SK-N-SH treated with all-trans-retinoic acid at 6 μM for 48 hours (cell line): Measurements from ENCODE around the gene PNPLA3.
A peak's percentile ranks its signal among the peaks of the same experiment; 100 is the strongest.

Source experiments
- ATAC-seq: fragments of 200-7000 bp; cut with Tn5 transposase; 3 replicates; pipeline ENCODE4 v1.9.1; 2020; ENCODE audit warnings: mild to moderate bottlenecking, moderate library complexity
- ARNTL ChIP-seq: fragments of 450-650 bp; formaldehyde crosslinking; IDR thresholded peaks from 2 replicates; pipeline ENCODE4 v1.5.0; 2020; ENCODE audit warnings: low read depth, mild to moderate bottlenecking, moderate library complexity, borderline replicate concordance
- BACH2 ChIP-seq: fragments of 250-450 bp; sonication (Bioruptor Pico); IDR thresholded peaks from 2 replicates; pipeline ENCODE4 v1.9.0; 2021; ENCODE audit warnings: mild to moderate bottlenecking, borderline replicate concordance
- CREB5 ChIP-seq: fragments of 250-450 bp; sonication (Bioruptor Pico); IDR thresholded peaks from 2 replicates; pipeline ENCODE4 v1.5.1; 2020; ENCODE audit warnings: low read depth, mild to moderate bottlenecking, moderate library complexity
- CSDC2 ChIP-seq: fragments of 250-450 bp; sonication (Bioruptor Pico); IDR thresholded peaks from 2 replicates; pipeline ENCODE4 v1.5.0; 2020; ENCODE audit warnings: mild to moderate bottlenecking, moderate library complexity
- CSRNP3 ChIP-seq: fragments of 250-450 bp; sonication (Bioruptor Pico); IDR thresholded peaks from 2 replicates; pipeline ENCODE4 v1.5.1; 2021; ENCODE audit warnings: mild to moderate bottlenecking, moderate library complexity
- ESRRG ChIP-seq: fragments of 250-450 bp; sonication (Bioruptor Pico); IDR thresholded peaks from 2 replicates; pipeline ENCODE4 v1.6.1; 2021; ENCODE audit warnings: mild to moderate bottlenecking
- ISL1 ChIP-seq: fragments of 250-450 bp; sonication (Bioruptor Pico); IDR thresholded peaks from 2 replicates; pipeline ENCODE4 v2.1.2; 2022; ENCODE audit warnings: mild to moderate bottlenecking, moderate library complexity
- OSR1 ChIP-seq: fragments of 250-450 bp; sonication (Bioruptor Pico); IDR thresholded peaks from 2 replicates; pipeline ENCODE4 v1.8.0; 2022; ENCODE audit warnings: moderate library complexity, mild to moderate bottlenecking, inconsistent platforms
- PPARA ChIP-seq: fragments of 250-450 bp; sonication (Bioruptor Pico); IDR thresholded peaks from 2 replicates; pipeline ENCODE4 v1.5.0; 2020; ENCODE audit warnings: mild to moderate bottlenecking, borderline replicate concordance
- RARB ChIP-seq: fragments of 250-450 bp; sonication (Bioruptor Pico); IDR thresholded peaks from 2 replicates; pipeline ENCODE4 v1.8.0; 2021; ENCODE audit warnings: mild to moderate bottlenecking, moderate library complexity
- SNAI2 ChIP-seq: fragments of 250-450 bp; sonication (Bioruptor Pico); IDR thresholded peaks from 2 replicates; pipeline ENCODE4 v1.5.0; 2020; ENCODE audit warnings: mild to moderate bottlenecking, moderate library complexity
- TOX ChIP-seq: fragments of 250-450 bp; sonication (Bioruptor Pico); IDR thresholded peaks from 2 replicates; pipeline ENCODE4 v1.8.0; 2021; ENCODE audit warnings: mild to moderate bottlenecking, moderate library complexity, borderline replicate concordance
- ZC3H10 ChIP-seq: fragments of 250-450 bp; sonication (Bioruptor Pico); IDR thresholded peaks from 2 replicates; pipeline ENCODE4 v1.5.1; 2021; ENCODE audit warnings: mild to moderate bottlenecking, moderate library complexity
- ZFP3 ChIP-seq: fragments of 250-450 bp; sonication (Bioruptor Pico); IDR thresholded peaks from 2 replicates; pipeline ENCODE4 v1.5.0; 2020; ENCODE audit warnings: mild to moderate bottlenecking, moderate library complexity
- ZFP30 ChIP-seq: fragments of 450-650 bp; formaldehyde crosslinking; IDR thresholded peaks from 2 replicates; pipeline ENCODE4 v1.5.0; 2022; ENCODE audit warnings: mild to moderate bottlenecking, moderate library complexity
- ZNF70 ChIP-seq: fragments of 450-650 bp; formaldehyde crosslinking; IDR thresholded peaks from 2 replicates; pipeline ENCODE4 v1.5.0; 2020; ENCODE audit warnings: mild to moderate bottlenecking, moderate library complexity
- ZNF8 ChIP-seq: fragments of 450-650 bp; formaldehyde crosslinking; IDR thresholded peaks from 2 replicates; pipeline ENCODE4 v1.5.0; 2020; ENCODE audit warnings: mild to moderate bottlenecking, moderate library complexity
- TF ChIP-seq, protein P1 (sequence below): fragments of 250-450 bp; sonication (Bioruptor Pico); IDR thresholded peaks from 2 replicates; pipeline ENCODE4 v1.8.0; 2020; ENCODE audit warnings: mild to moderate bottlenecking, moderate library complexity, borderline replicate concordance
- TF ChIP-seq, protein P2 (sequence below): fragments of 250-450 bp; sonication (Bioruptor Pico); IDR thresholded peaks from 2 replicates; pipeline ENCODE4 v1.8.0; 2021; ENCODE audit warnings: low read depth, mild to moderate bottlenecking, moderate library complexity, borderline replicate concordance
- TF ChIP-seq, protein P3 (sequence below): fragments of 250-450 bp; sonication (Bioruptor Pico); IDR thresholded peaks from 2 replicates; pipeline ENCODE4 v1.5.0; 2020; ENCODE audit warnings: mild to moderate bottlenecking, moderate library complexity

PNPLA3 gene

DNA sequence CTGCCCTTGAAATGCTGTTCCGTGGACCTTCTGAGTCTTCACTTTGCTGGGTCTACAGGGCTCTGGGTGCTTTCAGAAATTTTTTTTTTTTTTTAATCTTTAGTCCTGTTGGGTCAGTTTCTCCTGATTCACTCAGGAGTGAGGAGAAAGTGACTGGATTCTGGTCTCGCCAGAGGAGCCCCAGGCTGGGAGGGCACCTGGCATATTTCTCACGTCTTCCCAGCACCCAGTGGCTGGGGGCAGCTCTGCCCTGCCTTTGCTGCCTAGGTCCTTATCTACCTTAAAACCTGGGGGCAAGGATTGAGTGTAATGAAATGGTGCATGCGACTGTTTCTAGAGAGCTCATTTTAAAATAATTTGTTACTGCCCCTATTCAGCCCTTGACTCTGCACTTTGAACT is 55.0 kb downstream of the PNPLA3 start:
- TF ChIP-seq BACH2 (CRISPR knock-in tag) (no peak), CREB5 (no peak), ZFP3 (no peak), CSDC2 (CRISPR knock-in tag) (no peak), ZNF8 (no peak), ZFP30 (no peak), ISL1 (no peak), ZC3H10 (CRISPR knock-in tag) (no peak), CSRNP3 (no peak), TOX (CRISPR knock-in tag) (no peak)
- TF ChIP-seq, protein P1, sequence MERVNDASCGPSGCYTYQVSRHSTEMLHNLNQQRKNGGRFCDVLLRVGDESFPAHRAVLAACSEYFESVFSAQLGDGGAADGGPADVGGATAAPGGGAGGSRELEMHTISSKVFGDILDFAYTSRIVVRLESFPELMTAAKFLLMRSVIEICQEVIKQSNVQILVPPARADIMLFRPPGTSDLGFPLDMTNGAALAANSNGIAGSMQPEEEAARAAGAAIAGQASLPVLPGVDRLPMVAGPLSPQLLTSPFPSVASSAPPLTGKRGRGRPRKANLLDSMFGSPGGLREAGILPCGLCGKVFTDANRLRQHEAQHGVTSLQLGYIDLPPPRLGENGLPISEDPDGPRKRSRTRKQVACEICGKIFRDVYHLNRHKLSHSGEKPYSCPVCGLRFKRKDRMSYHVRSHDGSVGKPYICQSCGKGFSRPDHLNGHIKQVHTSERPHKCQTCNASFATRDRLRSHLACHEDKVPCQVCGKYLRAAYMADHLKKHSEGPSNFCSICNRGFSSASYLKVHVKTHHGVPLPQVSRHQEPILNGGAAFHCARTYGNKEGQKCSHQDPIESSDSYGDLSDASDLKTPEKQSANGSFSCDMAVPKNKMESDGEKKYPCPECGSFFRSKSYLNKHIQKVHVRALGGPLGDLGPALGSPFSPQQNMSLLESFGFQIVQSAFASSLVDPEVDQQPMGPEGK (CRISPR knock-in tag) = no peak
- TF ChIP-seq, protein P2, sequence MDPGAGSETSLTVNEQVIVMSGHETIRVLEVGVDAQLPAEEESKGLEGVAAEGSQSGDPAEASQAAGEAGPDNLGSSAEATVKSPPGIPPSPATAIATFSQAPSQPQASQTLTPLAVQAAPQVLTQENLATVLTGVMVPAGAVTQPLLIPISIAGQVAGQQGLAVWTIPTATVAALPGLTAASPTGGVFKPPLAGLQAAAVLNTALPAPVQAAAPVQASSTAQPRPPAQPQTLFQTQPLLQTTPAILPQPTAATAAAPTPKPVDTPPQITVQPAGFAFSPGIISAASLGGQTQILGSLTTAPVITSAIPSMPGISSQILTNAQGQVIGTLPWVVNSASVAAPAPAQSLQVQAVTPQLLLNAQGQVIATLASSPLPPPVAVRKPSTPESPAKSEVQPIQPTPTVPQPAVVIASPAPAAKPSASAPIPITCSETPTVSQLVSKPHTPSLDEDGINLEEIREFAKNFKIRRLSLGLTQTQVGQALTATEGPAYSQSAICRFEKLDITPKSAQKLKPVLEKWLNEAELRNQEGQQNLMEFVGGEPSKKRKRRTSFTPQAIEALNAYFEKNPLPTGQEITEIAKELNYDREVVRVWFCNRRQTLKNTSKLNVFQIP = no peak
- no peak for ATAC-seq

- no peak for ATAC-seq
- TF ChIP-seq SNAI2 (no peak), ZFP3 (0 out of 2 replicates have a peak, but pooled peaks have one; percentile 48)
- TF ChIP-seq, all 23 proteins: peak for 1
Observed at GRCh38 chr22:43980579-43980978, 57.0 kb downstream of the PNPLA3 start.

DNA sequence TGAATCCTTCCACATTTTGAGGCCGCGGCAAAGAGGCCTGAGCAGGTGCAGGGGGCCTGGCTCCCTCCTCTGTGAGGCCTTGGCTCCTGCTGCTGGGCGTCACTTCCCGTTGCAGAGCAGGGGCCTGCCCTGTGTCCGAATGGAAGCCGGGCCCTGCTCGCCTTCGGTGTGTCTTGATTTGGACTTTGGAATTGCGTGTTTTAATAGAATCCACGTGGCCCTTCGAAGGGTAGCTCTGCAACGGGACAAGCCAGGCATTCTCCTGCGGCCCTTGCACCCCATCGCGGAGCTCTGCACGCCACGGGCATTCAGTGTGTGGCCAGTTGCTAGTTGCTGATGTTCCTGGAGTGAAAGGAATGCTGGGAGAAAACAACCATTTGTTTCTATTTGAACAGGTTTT is 57.4 kb downstream of the PNPLA3 start:
- no peak for TF ChIP-seq OSR1 (CRISPR knock-in tag)
- TF ChIP-seq PPARA (CRISPR knock-in tag) = no peak
- TF ChIP-seq, all 23 proteins: peak for 0
- ATAC-seq = no peak

GRCh38 chr22:43983808-43984207 is 60.2 kb downstream of the PNPLA3 start:
- TF ChIP-seq, protein P3, sequence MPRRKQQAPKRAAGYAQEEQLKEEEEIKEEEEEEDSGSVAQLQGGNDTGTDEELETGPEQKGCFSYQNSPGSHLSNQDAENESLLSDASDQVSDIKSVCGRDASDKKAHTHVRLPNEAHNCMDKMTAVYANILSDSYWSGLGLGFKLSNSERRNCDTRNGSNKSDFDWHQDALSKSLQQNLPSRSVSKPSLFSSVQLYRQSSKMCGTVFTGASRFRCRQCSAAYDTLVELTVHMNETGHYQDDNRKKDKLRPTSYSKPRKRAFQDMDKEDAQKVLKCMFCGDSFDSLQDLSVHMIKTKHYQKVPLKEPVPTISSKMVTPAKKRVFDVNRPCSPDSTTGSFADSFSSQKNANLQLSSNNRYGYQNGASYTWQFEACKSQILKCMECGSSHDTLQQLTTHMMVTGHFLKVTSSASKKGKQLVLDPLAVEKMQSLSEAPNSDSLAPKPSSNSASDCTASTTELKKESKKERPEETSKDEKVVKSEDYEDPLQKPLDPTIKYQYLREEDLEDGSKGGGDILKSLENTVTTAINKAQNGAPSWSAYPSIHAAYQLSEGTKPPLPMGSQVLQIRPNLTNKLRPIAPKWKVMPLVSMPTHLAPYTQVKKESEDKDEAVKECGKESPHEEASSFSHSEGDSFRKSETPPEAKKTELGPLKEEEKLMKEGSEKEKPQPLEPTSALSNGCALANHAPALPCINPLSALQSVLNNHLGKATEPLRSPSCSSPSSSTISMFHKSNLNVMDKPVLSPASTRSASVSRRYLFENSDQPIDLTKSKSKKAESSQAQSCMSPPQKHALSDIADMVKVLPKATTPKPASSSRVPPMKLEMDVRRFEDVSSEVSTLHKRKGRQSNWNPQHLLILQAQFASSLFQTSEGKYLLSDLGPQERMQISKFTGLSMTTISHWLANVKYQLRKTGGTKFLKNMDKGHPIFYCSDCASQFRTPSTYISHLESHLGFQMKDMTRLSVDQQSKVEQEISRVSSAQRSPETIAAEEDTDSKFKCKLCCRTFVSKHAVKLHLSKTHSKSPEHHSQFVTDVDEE (CRISPR knock-in tag) = no peak
- TF ChIP-seq RARB (CRISPR knock-in tag) = no peak
- TF ChIP-seq, protein P1 (CRISPR knock-in tag) = no peak
- TF ChIP-seq, protein P2 = no peak
- no peak for TF ChIP-seq ARNTL (CRISPR knock-in tag)
- no peak for TF ChIP-seq ZNF70 (CRISPR knock-in tag)
- TF ChIP-seq ESRRG (CRISPR knock-in tag) = no peak
- TF ChIP-seq CSRNP3 = no peak
- no peak for TF ChIP-seq CSDC2 (CRISPR knock-in tag)
- no peak for TF ChIP-seq SNAI2
- no peak for ATAC-seq
